GM23248 (cell line): ENCODE data around the gene GPS1. TPM values are rescaled to one million over a fixed set of nuclear protein-coding genes. Genes with fewer than 3 reads are reported as not detected.

Source experiments
- DNase-seq: peaks from one replicate; pipeline ENCODE4 v3.0.0-alpha.2; 2015
- H2AFZ ChIP-seq: fragments of 200-600 bp; sonication (generic); 2 replicates; pipeline ENCODE4 v1.6.1; 2016; ENCODE audit warnings: antibody characterized with exemption
- H3F3A ChIP-seq: fragments of 200-600 bp; sonication (generic); 2 replicates; pipeline ENCODE4 v1.6.1; 2016; ENCODE audit warnings: mild to moderate bottlenecking, antibody characterized with exemption, mixed run types; ENCODE audit not compliant: insufficient read depth
- H3K27ac ChIP-seq: fragments of 200-600 bp; sonication (generic); 2 replicates; pipeline ENCODE4 v1.5.1; 2016; ENCODE audit warnings: mild to moderate bottlenecking
- H3K27me3 ChIP-seq: fragments of 200-600 bp; sonication (generic); replicated peaks from 2 replicates; pipeline ENCODE4 v1.6.1; 2016; ENCODE audit warnings: mild to moderate bottlenecking; ENCODE audit not compliant: insufficient read depth
- H3K36me3 ChIP-seq: fragments of 200-600 bp; sonication (generic); 2 replicates; pipeline ENCODE4 v1.6.1; 2016; ENCODE audit warnings: low read depth, mild to moderate bottlenecking
- H3K4me1 ChIP-seq: fragments of 200-600 bp; sonication (generic); 2 replicates; pipeline ENCODE4 v1.6.1; 2016; ENCODE audit warnings: mild to moderate bottlenecking; ENCODE audit not compliant: insufficient read depth
- H3K4me2 ChIP-seq: fragments of 200-600 bp; sonication (generic); one replicate; pipeline ENCODE4 v1.6.1; 2016; ENCODE audit warnings: mild to moderate bottlenecking; ENCODE audit not compliant: unreplicated experiment
- H3K4me3 ChIP-seq: fragments of 200-600 bp; sonication (generic); 2 replicates; pipeline ENCODE4 v1.5.1; 2016; ENCODE audit warnings: mild to moderate bottlenecking
- H3K79me2 ChIP-seq: fragments of 200-600 bp; sonication (generic); 2 replicates; pipeline ENCODE4 v1.6.1; 2016; ENCODE audit warnings: mild to moderate bottlenecking; ENCODE audit not compliant: insufficient read depth
- H3K9ac ChIP-seq: fragments of 200-600 bp; sonication (generic); 2 replicates; pipeline ENCODE4 v1.6.1; 2016; ENCODE audit warnings: mild to moderate bottlenecking
- H3K9me2 ChIP-seq: fragments of 200-600 bp; sonication (generic); 2 replicates; pipeline ENCODE4 v1.6.1; 2016; ENCODE audit warnings: mixed run types, mild to moderate bottlenecking, moderate library complexity; ENCODE audit not compliant: insufficient read depth
- H3K9me3 ChIP-seq: fragments of 200-600 bp; sonication (generic); one replicate; pipeline ENCODE4 v1.6.1; 2017; ENCODE audit warnings: low read depth
- H4K20me1 ChIP-seq: fragments of 200-600 bp; sonication (generic); 2 replicates; pipeline ENCODE4 v1.6.0; 2016; ENCODE audit not compliant: insufficient read depth
- EZH2 ChIP-seq: fragments of 200-600 bp; sonication (generic); IDR thresholded peaks from 2 replicates; pipeline ENCODE4 v1.6.1; 2018; ENCODE audit warnings: antibody characterized with exemption, mild to moderate bottlenecking; ENCODE audit not compliant: insufficient read depth, poor library complexity, severe bottlenecking
- EZH2phosphoT487 ChIP-seq: fragments of 200-600 bp; sonication (generic); IDR thresholded peaks from 2 replicates; pipeline ENCODE4 v1.6.1; 2018; ENCODE audit warnings: antibody characterized with exemption, moderate library complexity, mild to moderate bottlenecking, low read depth; ENCODE audit not compliant: insufficient read depth
- WGBS, 2 experiments: methylation state at CpG; one replicate each; pipeline ENCODE4 v1.1.6; 2015 to 2017; ENCODE audit warnings: low lambda C conversion rate in 2 of 2, low coverage in 1 of 2; ENCODE audit errors: missing lambda C conversion rate in 2 of 2; 5-methylcytosine and 5-hydroxymethylcytosine counted together
- in situ Hi-C: fragments of 300-500 bp; cut with MboI; formaldehyde crosslinking; loops from 2 replicates; pipeline ENCODE4 v1.15.0; 2020
- polyA plus RNA-seq: library from polyadenylated mRNA; unstranded; fragments of >200 nt; fragmentation: Nextera tagmentation; extraction: Ambion mirVana; gene quantifications from 2 replicates; pipeline ENCODE4 v1.2.1, GENCODE V29; 2016
- total RNA-seq: library from RNA; depleted of rRNA; stranded (reverse); fragments of >200 nt; shearing (Covaris generic); gene quantifications from 2 replicates; pipeline ENCODE4 v1.2.3, GENCODE V29; 2014

GPS1 gene
- total and polyA plus RNA-seq, 2 experiments from 2014 or later: 104 to 130 TPM

DNA sequence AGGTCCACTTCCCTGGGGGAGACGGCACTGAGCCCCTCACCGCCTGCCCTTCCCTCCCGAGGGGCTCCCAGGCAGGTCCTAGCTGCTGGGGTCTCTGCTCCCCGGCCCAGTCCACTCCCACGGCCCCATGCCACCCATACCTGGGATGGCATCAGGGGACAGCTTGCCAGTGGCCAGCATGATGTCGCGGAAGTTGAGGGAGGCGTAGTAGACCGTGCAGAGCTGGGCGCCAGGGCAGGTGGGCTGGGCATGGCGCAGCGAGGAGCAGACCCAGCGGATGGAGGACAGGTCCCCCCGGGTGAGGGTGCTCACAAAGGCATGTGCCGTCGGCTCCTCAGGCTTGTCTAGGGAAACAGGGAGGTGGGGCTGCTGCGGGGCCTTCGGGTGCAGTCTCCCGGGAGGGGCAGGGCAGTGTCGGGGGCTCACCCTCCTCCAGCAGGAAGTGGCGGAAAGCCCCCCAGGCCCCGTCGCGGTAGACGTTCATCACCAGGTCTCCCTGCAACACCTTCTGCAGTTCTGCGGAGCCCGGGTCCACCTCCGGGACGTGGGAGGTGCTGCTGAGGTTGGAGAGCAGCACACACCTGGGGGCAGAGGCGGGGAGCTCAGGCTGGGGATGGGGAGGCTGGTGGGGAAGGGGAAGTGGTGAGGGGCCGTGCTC, 32.8 kb downstream of the GPS1 start:
- no peak for DNase-seq
- H3K36me3 ChIP-seq: no peaks in the 10 kb centered on the region
- no peak for TF ChIP-seq EZH2
- no peak for TF ChIP-seq EZH2phosphoT487

DNA sequence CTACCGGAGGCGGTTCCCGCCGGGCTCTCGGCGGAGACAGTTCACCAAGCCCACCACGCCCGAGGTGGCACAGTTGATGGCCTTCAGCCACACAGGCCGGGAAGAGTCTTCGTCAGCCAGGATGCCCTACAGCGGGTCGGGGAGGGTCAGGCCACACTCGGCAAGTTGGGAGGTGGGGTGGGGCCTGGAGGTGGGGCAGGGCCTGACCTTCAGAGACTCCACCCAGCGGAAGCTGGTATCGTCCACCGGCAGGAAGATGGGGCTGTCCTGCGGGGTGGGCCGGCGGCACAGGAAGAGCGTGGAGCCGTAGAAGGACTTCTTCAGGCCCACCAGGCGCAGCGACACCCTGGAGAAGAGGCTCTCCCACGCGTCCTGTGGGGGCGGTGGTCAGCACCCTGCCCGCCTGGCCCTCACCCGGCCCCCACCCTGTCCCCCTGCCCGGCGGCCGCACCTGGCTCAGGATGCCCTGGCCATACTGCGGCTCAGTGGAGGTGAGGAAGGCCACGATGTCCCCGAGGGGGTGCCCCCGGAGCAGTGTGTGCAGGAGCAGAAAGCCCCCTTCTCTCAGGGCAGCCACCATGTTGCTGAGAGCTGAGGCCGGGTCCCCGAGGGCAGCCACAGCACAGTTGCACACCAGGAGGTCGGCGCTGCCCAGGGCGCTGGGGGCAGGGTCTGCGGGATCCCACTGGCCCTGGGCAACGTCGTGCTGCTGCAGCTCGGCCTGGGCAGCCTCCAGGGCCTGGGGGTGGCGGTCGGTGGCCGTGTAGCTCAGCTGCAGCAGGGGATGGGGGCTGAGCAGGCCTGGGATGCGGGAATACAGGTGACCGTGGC, 33.5 kb downstream of the GPS1 start:
- no peak overlapping the region for H3K4me3 ChIP-seq
- no peak overlapping the region for H3K27ac ChIP-seq
- H3F3A ChIP-seq: no peaks in the 10 kb centered on the region
- 94 to 95% methylated on average over 13 to 49 of the region's 49 CpGs for WGBS, 2 experiments
- H3K9me3 ChIP-seq: no peaks in the 10 kb centered on the region
- in situ Hi-C loops: no loop called here
- H3K4me1 ChIP-seq: no peaks in the 10 kb centered on the region
- no peaks in the 10 kb centered on the region for H3K9me2 ChIP-seq
- H3K79me2 ChIP-seq: no peaks in the 10 kb centered on the region
- TF ChIP-seq EZH2 (no peak), EZH2phosphoT487 (no peak)
- no peaks in the 10 kb centered on the region for H4K20me1 ChIP-seq
- no peak for DNase-seq
- H3K27me3 ChIP-seq: no peaks in the 10 kb centered on the region
- no peak overlapping the region for H3K4me2 ChIP-seq
- no peak overlapping the region for H2AFZ ChIP-seq
- H3K36me3 ChIP-seq: no peaks in the 10 kb centered on the region
- no peak overlapping the region for H3K9ac ChIP-seq

More for the DNA sequence above, 32.8 kb downstream of the GPS1 start:
- no peak overlapping the region for H2AFZ ChIP-seq
- no peaks in the 10 kb centered on the region for H3K4me1 ChIP-seq
- no peak overlapping the region for H3K27ac ChIP-seq
- H3K79me2 ChIP-seq: no peaks in the 10 kb centered on the region
- no peaks in the 10 kb centered on the region for H4K20me1 ChIP-seq
- in situ Hi-C loops: no loop called here
- H3K9me3 ChIP-seq: no peaks in the 10 kb centered on the region
- H3K4me3 ChIP-seq: no peak overlapping the region
- WGBS, 2 experiments: 87 to 89% methylated on average over 27 to 31 of the region's 31 CpGs
- no peak overlapping the region for H3K9ac ChIP-seq
- no peaks in the 10 kb centered on the region for H3F3A ChIP-seq
- H3K4me2 ChIP-seq: no peak overlapping the region
- no peaks in the 10 kb centered on the region for H3K9me2 ChIP-seq
- no peaks in the 10 kb centered on the region for H3K27me3 ChIP-seq

DNA sequence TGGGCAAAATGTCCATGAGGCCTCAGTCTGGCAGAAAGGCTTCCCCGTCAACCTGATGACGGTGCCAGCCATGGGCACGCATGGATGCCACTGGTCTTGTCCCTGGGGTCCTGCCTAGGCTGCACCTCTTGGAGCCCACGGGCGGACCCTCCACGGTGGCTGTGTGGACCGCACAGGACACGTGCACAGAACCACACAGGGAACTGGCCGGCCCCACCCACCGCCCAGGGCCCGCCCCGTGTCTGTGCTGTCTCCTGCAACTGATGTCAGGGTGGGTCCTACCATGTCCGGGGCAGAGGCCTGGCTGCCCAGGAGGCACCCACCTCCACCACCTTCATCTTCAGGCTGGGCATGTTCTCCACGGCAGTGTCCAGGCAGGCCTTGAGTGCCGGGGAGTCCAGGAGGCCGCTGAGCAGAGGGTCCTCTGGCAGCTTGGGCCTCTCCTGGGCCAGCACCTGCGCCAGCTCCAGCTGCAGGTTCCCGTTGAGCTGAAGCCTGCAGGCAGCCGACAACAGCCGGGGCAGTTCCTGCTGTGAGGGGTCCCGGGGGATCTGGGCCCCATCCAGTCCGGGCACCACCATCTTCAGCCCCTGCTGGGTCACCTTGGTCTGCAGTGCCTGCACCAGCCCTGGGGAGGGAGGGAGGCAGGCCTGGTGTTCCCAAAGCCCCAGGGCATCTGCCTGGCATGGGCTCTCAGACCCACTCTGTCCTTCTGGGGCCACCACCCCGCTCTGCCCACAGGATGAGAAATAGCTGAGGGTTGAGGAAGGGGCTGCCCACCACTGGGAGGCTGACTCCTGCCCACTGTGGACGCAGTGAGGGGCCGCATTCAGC, 34.5 kb downstream of the GPS1 start:
- TF ChIP-seq EZH2 (no peak), EZH2phosphoT487 (no peak)
- Histone ChIP-seq H3K4me2 (no peak overlapping the region), H3K27ac (no peak overlapping the region), H3K4me1 (no peaks in the 10 kb centered on the region), H3K79me2 (no peaks in the 10 kb centered on the region), H3K4me3 (no peak overlapping the region), H3K9me2 (no peaks in the 10 kb centered on the region), H4K20me1 (no peaks in the 10 kb centered on the region), H3K9ac (no peak overlapping the region), H3F3A (no peaks in the 10 kb centered on the region), H3K36me3 (peaks cover 7% of the 10 kb centered on the region; the same call in 1 of the 2 replicates), H3K9me3 (no peaks in the 10 kb centered on the region), H2AFZ (no peak overlapping the region), H3K27me3 (no peaks in the 10 kb centered on the region)
- DNase-seq: no peak
- 93 to 98% methylated on average over 21 to 24 of the region's 25 CpGs for WGBS, 2 experiments
- in situ Hi-C loops: no loop called here
